Activated T-cell treated with anti-CD3 and anti-CD28 coated beads for 48 hours (primary cell): ENCODE measurements around the gene OR2H1.

Experiments
- DNase-seq: peaks from one replicate; pipeline ENCODE4 v3.0.0-alpha.2; 2020; ENCODE audit warnings: low read depth

The OR2H1 gene

GRCh38 chr6:29510746-29511300 is 53.9 kb downstream of the OR2H1 start:
- no peak for DNase-seq
